Neuron (in vitro differentiated cells): ENCODE results near the gene RUFY1.
"Not testable (repeated sequence)": the region's sequence is repeated elsewhere in the genome, so short reads cannot be mapped to it uniquely, and the experiment has no call there.

ENCODE experiments used
- H2AFZ ChIP-seq: one replicate; pipeline ENCODE4 v1.6.1; 2013; ENCODE audit warnings: low read depth, mild to moderate bottlenecking, inconsistent platforms, low read length, moderate library complexity
- H3K27me3 ChIP-seq: one replicate; pipeline ENCODE4 v1.6.1; 2013; ENCODE audit warnings: low read length; ENCODE audit not compliant: insufficient read depth
- H3K36me3 ChIP-seq: one replicate; pipeline ENCODE4 v1.6.1; 2013; ENCODE audit warnings: low read length; ENCODE audit not compliant: insufficient read depth
- H3K4me1 ChIP-seq: one replicate; pipeline ENCODE4 v1.6.1; 2013; ENCODE audit warnings: low read length; ENCODE audit not compliant: insufficient read depth
- H3K4me3 ChIP-seq: 2 replicates; pipeline ENCODE4 v1.5.1; 2013; ENCODE audit warnings: mild to moderate bottlenecking, low read length, moderate library complexity
- H3K9me3 ChIP-seq: one replicate; pipeline ENCODE4 v1.6.1; 2013; ENCODE audit warnings: low read length

Gene RUFY1

DNA sequence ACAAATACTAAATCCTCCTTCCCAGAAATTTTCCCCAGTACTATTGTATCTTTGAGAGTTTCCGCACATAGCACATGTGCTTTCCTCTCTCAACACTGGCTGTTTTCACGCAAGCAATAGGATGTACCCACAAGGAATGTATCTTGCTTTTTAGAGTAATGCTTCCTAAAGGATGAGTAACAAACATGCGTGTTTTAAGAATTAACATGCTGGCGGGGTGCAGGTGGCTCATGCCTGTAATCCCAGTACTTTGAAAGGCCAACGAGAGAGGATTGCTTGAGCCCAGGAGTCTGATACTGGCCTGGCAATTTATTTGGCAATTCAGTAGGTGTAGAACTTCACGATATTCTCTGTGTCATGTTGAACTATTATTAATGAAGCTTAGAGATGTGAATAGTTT, 4.6 kb downstream of the RUFY1 start:
- peaks cover 3% of the 10 kb centered on the region for H3K36me3 ChIP-seq
- H3K4me1 ChIP-seq: peaks cover 15% of the 10 kb centered on the region
- no peaks in the 10 kb centered on the region for H3K27me3 ChIP-seq
- H2AFZ ChIP-seq: no peak overlapping the region
- peaks cover 5% of the 10 kb centered on the region for H3K9me3 ChIP-seq
- H3K4me3 ChIP-seq: no peak overlapping the region

DNA sequence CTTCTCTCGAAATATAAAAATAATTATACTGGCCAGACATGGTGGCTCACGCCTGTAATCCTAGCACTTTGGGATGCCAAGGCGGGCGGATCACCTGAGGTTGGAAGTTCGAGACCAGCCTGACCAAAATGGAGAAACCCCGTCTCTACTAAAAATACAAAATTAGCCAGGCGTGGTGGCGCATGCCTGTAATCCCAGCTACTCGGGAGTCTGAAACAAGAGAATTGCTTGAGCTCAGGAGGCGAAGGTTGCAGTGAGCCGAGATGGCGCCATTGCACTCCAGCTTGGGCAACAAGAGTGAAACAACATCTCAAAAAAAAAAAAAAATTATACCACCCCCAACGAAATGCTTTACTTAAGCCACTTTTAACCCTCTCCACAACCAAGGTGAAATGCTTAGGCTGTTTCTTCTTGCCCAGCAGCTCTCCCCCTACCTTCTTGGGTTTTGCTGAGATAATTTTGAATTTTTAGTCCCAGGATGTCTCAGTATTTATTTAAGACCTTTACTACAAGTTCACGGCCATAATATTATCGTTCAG, 8.0 kb downstream of the RUFY1 start:
- H3K27me3 ChIP-seq, H2AFZ ChIP-seq, H3K9me3 ChIP-seq: not testable (repeated sequence)
- peaks cover 15% of the 10 kb centered on the region for H3K36me3 ChIP-seq
- peaks cover 12% of the 10 kb centered on the region for H3K4me1 ChIP-seq
- peak overlapping the region; percentile 74 for H3K4me3 ChIP-seq

DNA sequence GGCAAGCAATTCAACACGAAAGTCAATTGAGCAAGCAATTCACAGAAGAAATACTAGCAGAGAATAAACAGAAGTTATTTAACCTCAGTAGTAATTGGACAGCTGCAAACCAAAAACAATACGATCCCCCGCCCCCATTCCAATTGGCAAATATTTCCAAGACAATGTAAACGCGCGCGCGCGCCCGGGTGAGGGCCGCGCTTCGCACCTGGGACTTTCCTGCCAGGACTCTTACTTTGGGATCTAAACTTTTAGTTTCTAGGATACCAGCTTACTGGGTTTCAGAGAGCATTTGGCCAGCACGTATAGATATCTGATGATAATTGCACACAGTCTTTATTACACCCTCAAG, 8.6 kb downstream of the RUFY1 start:
- H3K27me3 ChIP-seq: no peaks in the 10 kb centered on the region
- H3K4me1 ChIP-seq: peaks cover 12% of the 10 kb centered on the region
- peak overlapping the region; percentile 44 for H2AFZ ChIP-seq
- peaks cover 18% of the 10 kb centered on the region for H3K36me3 ChIP-seq
- H3K4me3 ChIP-seq: peak overlapping the region; percentile 74
- peaks cover under 1% of the 10 kb centered on the region for H3K9me3 ChIP-seq

DNA sequence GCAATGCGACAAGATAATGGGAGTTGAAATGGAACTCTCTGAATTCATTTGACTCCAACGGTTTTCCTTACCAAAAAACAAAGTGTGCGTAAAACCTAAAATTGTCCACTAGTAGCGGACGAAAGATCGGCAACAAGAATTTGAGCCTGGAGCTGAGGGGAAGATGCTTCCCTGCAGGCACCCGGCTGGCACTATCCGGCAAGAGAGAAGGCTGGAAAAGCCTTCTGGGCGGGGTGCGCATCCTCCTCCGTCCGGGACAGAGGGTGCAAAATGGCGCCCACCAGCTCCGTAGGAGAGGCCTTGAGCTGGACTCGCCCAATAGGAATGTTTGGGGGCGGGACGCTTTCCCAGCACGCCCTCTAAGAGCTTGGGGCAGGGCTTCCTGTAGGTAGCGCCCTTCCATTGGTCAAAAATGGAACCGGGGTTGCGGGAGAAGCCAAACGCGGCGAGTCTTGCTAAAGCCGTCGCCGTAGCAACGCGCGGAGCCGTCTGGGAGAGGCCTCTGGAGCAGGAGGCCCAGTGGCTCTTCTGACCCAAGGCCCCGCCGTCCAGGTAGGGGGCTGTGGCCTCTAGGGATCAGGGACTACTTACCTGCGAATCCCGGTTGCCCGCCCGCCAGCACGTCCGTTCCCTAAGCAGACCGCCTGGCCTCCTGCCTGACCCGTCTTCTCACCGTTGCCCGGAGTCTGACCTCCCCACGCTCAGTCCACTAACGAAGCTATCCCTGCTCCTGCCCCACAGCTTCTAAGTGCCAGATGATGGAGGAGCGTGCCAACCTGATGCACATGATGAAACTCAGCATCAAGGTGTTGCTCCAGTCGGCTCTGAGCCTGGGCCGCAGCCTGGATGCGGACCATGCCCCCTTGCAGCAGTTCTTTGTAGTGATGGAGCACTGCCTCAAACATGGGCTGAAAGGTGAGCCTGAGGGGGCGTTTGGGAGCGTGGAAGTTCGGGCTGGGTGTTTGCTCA, 9.2 kb downstream of the RUFY1 start:
- Histone ChIP-seq H3K36me3 (peaks cover 23% of the 10 kb centered on the region), H2AFZ (peak overlapping the region; percentile 44), H3K27me3 (no peaks in the 10 kb centered on the region), H3K4me1 (peaks cover 12% of the 10 kb centered on the region), H3K4me3 (peak overlapping the region; percentile 74), H3K9me3 (no peaks in the 10 kb centered on the region)

DNA sequence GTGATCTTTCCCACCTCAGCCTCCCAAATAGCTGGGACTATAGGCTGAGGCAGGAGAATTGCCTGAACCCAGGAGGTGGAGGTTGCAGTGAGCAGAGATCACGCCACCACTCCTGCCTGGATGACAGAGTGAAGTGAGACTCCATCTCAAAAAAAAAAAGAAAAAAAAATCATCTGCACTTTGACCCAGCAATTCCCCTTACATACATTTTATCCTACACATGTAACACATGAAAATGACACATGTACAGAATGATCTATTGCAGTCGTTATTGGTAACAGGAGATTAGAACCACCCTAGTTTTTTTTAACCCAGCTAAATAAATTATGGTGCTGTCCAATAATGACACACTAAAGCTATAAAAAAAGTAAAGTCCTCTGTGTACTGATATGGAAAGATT, 14.2 kb downstream of the RUFY1 start:
- Histone ChIP-seq H3K9me3 (no peaks in the 10 kb centered on the region), H3K36me3 (peaks cover 59% of the 10 kb centered on the region), H3K27me3 (no peaks in the 10 kb centered on the region), H3K4me3 (no peak overlapping the region), H2AFZ (no peak overlapping the region), H3K4me1 (peaks cover 6% of the 10 kb centered on the region)

DNA sequence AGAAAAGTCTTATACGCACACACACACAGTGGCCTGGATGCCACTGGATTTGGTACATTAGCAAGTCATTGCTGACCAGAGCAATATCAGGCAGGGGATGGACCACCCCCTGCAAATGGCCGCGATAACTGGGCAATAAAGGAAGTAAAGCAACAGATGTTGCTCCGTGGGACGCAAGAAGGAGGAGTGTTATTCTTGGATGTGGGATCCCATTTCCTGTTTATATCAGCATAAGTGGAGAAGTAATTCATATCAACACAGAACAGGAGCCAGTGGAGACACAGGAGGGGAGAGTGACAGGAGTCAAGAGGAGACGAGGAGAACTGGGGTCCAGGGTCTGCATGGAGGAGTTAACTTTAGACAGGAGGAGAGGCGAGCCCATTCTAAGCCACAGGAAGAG, 18.4 kb downstream of the RUFY1 start:
- H3K36me3 ChIP-seq: peaks cover 75% of the 10 kb centered on the region
- H3K4me1 ChIP-seq: no peaks in the 10 kb centered on the region
- H3K9me3 ChIP-seq: no peaks in the 10 kb centered on the region
- no peak overlapping the region for H2AFZ ChIP-seq
- no peak overlapping the region for H3K4me3 ChIP-seq
- H3K27me3 ChIP-seq: no peaks in the 10 kb centered on the region

DNA sequence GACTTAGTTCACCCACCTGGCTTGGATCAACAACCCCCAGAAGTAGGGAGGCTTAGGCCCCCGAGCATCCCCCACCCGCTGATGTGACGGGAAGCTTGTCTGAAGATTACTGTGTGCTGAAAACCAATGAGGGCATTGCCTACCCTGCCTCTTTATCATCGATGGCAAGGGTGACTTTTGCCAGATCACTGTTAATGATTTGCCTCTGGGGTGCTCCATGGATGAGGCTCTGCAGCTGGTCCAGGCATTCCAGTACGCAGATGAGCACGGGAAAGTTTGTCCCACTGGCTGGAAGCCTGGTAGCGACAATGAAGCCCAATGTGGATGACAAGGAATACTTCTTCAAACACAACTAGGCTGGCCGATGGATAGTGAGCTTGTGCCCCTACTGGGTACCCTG, 22.0 kb downstream of the RUFY1 start:
- H3K36me3 ChIP-seq: peaks cover 64% of the 10 kb centered on the region
- H3K27me3 ChIP-seq: no peaks in the 10 kb centered on the region
- no peak overlapping the region for H2AFZ ChIP-seq
- no peak overlapping the region for H3K4me3 ChIP-seq
- no peaks in the 10 kb centered on the region for H3K4me1 ChIP-seq
- no peaks in the 10 kb centered on the region for H3K9me3 ChIP-seq

DNA sequence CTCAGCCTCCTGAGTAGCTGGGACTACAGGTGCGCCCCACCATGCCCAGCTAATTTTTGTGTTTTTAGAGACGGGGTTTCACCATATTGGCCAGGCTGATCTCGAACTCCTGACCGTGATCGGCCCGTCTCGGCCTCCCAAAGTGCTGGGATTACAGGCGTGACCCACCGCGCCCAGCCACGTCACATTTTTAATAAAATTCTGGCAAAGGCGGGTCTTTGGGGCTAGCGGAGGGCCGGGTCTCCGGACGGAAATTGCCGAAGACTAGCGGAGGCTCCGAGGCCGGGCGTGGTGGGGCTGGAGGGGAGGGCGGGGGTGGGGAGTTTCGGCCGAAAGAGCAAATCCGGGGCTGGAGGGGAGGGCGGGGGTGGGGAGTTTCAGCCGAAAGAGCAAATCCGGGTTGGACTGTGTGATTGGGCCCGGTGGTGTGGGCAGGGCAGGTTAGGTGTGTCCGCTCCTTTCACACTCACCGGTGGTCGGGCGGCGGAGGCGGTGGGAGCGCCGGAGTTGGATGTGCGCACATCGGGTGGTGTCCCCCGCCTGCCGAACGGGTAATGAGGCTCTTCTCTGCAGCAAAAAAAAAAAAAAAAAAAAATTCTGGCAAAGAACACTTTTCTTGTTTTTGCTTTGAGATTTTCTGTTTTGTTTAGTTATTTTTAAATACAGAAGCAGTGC, 27.1 kb downstream of the RUFY1 start:
- H3K4me1 ChIP-seq: no peaks in the 10 kb centered on the region
- no peaks in the 10 kb centered on the region for H3K9me3 ChIP-seq
- peaks cover 59% of the 10 kb centered on the region for H3K36me3 ChIP-seq
- no peaks in the 10 kb centered on the region for H3K27me3 ChIP-seq
- no peak overlapping the region for H3K4me3 ChIP-seq
- no peak overlapping the region for H2AFZ ChIP-seq

DNA sequence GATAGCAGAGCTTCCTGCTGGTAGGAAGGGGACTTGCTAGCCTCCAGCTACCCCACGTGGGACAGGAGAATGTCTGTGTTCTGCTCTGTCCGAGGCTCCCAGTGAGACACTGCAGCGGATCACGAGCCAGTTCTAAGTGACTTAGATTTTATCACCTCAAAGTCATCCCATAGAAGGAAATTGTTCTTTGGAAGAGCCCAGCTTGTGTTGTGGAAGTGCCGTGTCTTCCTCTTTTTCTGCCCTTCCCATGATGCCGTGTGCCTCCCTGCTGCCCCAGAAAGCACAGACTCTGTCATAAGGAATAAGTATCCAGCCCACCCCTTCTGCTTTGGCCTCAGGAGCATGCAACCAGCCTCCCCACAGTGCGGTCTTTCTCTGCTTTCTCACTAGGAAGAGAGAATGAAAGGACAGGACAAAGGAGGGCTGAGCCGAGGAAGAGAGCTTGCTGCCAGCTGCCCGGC, 35.6 kb downstream of the RUFY1 start:
- H3K36me3 ChIP-seq: peaks cover 54% of the 10 kb centered on the region

DNA sequence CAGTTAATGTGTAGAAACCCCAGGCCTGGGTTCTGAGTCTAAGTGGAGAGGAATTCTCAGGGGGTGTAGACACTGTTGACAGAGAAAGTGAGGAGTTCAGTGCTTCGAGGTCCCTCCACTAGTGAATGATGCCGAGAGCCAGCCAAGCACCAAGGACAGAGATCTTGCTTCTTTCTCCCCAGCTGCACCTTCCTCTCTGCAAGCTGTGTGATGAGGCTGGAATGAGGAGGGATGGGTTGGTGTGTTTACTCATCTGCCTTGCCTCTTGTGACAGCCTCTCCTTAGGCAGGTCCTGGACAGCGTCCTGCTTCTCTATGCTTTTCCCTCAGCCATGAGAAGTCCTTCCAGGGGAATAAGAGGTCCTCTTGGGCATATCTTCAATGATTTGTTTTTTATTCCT, 37.8 kb downstream of the RUFY1 start:
- H3K4me1 ChIP-seq: peaks cover 22% of the 10 kb centered on the region
- no peak overlapping the region for H2AFZ ChIP-seq
- peaks cover 49% of the 10 kb centered on the region for H3K36me3 ChIP-seq
- H3K4me3 ChIP-seq: no peak overlapping the region
- H3K27me3 ChIP-seq: no peaks in the 10 kb centered on the region
- H3K9me3 ChIP-seq: no peaks in the 10 kb centered on the region

More for the DNA sequence above, 35.6 kb downstream of the RUFY1 start:
- Histone ChIP-seq H3K27me3 (no peaks in the 10 kb centered on the region), H3K4me1 (peaks cover 22% of the 10 kb centered on the region), H3K9me3 (no peaks in the 10 kb centered on the region), H3K4me3 (peak overlapping the region; percentile 30), H2AFZ (no peak overlapping the region)

DNA sequence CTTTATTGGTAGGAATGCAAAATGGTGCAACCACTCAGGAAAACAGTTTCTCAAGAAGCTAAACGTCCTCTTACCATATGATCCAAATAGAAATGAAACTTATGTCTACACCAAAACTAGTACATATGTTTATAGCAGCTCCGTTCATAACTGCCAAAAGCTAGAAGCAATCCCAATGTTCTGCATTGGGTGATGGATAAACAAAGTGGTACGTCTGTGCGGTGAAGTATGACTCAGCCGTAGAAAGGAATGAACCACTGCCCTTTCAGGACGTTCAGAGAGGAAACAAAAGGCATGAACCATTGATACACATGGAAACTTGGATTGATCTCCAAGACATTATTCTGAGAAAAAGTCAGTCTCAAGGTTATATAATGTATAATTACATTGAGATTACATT, 45.6 kb downstream of the RUFY1 start:
- Histone ChIP-seq H3K36me3 (peaks cover 78% of the 10 kb centered on the region), H3K27me3 (no peaks in the 10 kb centered on the region), H3K4me1 (no peaks in the 10 kb centered on the region), H2AFZ (no peak overlapping the region), H3K9me3 (no peaks in the 10 kb centered on the region), H3K4me3 (no peak overlapping the region)

DNA sequence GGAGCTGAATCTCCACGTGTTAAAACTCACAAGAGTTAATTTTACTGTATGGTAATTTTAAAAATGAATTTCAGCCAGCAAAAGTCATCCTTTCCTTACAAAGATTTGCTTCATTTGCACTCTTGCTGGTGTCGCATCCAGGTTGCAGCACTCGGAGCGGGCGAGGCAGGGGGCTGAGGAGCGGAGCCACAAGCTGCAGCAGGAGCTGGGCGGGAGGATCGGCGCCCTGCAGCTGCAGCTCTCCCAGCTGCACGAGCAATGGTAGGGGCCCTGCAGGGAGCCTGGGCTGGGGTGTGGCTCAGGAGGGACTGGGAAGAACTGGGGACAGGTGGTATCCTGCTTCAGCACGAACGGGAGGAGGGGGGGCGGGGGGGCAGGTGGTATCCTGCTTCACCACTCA, 46.1 kb downstream of the RUFY1 start:
- peaks cover 77% of the 10 kb centered on the region for H3K36me3 ChIP-seq
- no peaks in the 10 kb centered on the region for H3K4me1 ChIP-seq
- no peak overlapping the region for H3K4me3 ChIP-seq
- H3K9me3 ChIP-seq: no peaks in the 10 kb centered on the region
- H3K27me3 ChIP-seq: no peaks in the 10 kb centered on the region
- no peak overlapping the region for H2AFZ ChIP-seq

DNA sequence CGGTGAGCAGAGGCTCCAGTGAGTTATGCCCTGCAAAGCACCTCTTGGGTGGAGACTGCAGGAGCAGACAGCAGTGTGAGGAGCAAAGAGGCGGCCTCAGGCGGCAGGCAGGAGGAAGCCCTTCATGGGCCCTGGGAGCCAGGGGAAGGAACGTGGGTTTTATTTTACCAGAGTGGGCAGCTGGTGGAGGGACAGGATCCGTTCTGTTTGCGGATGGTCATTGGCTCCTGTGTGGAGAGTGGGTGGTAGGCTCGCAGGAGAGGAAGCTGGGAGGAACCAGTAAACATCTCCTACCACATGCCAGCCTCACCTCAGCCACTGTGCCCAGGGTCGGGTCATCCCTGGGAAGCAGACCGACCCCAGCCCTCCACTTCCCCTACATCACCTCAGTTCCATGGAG, 48.7 kb downstream of the RUFY1 start:
- H3K4me3 ChIP-seq: no peak overlapping the region
- H3K27me3 ChIP-seq: no peaks in the 10 kb centered on the region
- peaks cover 72% of the 10 kb centered on the region for H3K36me3 ChIP-seq
- H2AFZ ChIP-seq: no peak overlapping the region
- H3K9me3 ChIP-seq: no peaks in the 10 kb centered on the region
- H3K4me1 ChIP-seq: no peaks in the 10 kb centered on the region
